ENCODE results near the gene DGKB. TPM values are rescaled to one million over a fixed set of nuclear protein-coding genes. Genes with fewer than 3 reads are reported as not detected.
A peak's percentile ranks its signal among the peaks of the same experiment; 100 is the strongest.

The DGKB gene
- total and polyA plus RNA-seq, 2 donors (not counting 1 experiment from before 2014, with no cell fraction given): 0.31 TPM; not detected in 1

- Histone ChIP-seq H3K9me3 (ENCODE audit: control insufficient read depth, insufficient read depth, low read depth, low read length) (no peaks in the 10 kb centered on the region), H3K27me3 (ENCODE audit: control insufficient read depth, insufficient read depth, low read length) (no peaks in the 10 kb centered on the region), H3K4me3 (replicated peaks in 1 of 4; ENCODE audit: control extremely low read depth in 1 of 4, insufficient read depth in 1 of 4, low read depth in 3 of 4, low read length in 4 of 4) (no peak overlapping the region), H3K4me1 (ENCODE audit: control insufficient read depth, extremely low read depth, insufficient read depth, low read length) (no peaks in the 10 kb centered on the region), H4K20me1 (ENCODE audit: control insufficient read depth, extremely low read depth, insufficient read depth, low read length) (no peaks in the 10 kb centered on the region), H3K27ac (ENCODE audit: insufficient read depth, low read length) (no peak overlapping the region), H3K4me2 (ENCODE audit: extremely low read depth, insufficient read depth, low read length) (no peak overlapping the region), H3K36me3 (ENCODE audit: control insufficient read depth, insufficient read depth, low read length) (no peaks in the 10 kb centered on the region), H2AFZ (ENCODE audit: low read length) (no peak overlapping the region), H3K79me2 (ENCODE audit: control insufficient read depth, insufficient read depth, low read length) (no peaks in the 10 kb centered on the region), H3K9ac (ENCODE audit: insufficient read depth, low read length) (no peak overlapping the region)
- DNase-seq (ENCODE audit: low read depth in 2 of 2): no peak
- TF ChIP-seq CTCF (conservative IDR thresholded peaks at IDR 0.05 in 1 of 2, IDR thresholded peaks at IDR 0.05 in 1 of 2; ENCODE audit: low read depth in 1 of 2, low read length in 2 of 2) (no peak), EZH2 (IDR thresholded peaks at IDR 0.05; ENCODE audit: low read length, missing control alignments) (no peak)
Measured at GRCh38 chr7:14340393-14341074, 562.0 kb downstream of the DGKB start.

GRCh38 chr7:14339861-14340260 lies 562.7 kb downstream of the DGKB start:
- H3K4me1 ChIP-seq (ENCODE audit: control insufficient read depth, extremely low read depth, insufficient read depth, low read length): no peaks in the 10 kb centered on the region
- DNase-seq (ENCODE audit: low read depth in 2 of 2): no peak
- no peaks in the 10 kb centered on the region for H3K27me3 ChIP-seq (ENCODE audit: control insufficient read depth, insufficient read depth, low read length)
- H3K9me3 ChIP-seq (ENCODE audit: control insufficient read depth, insufficient read depth, low read depth, low read length): no peaks in the 10 kb centered on the region
- H3K9ac ChIP-seq (ENCODE audit: insufficient read depth, low read length): no peak overlapping the region
- TF ChIP-seq EZH2 (IDR thresholded peaks at IDR 0.05; ENCODE audit: low read length, missing control alignments): no peak
- no peak overlapping the region for H3K4me2 ChIP-seq (ENCODE audit: extremely low read depth, insufficient read depth, low read length)
- H3K4me3 ChIP-seq (replicated peaks in 1 of 4; ENCODE audit: control extremely low read depth in 1 of 4, insufficient read depth in 1 of 4, low read depth in 3 of 4, low read length in 4 of 4): no peak overlapping the region
- H3K36me3 ChIP-seq (ENCODE audit: control insufficient read depth, insufficient read depth, low read length): no peaks in the 10 kb centered on the region
- H4K20me1 ChIP-seq (ENCODE audit: control insufficient read depth, extremely low read depth, insufficient read depth, low read length): no peaks in the 10 kb centered on the region
- no peaks in the 10 kb centered on the region for H3K79me2 ChIP-seq (ENCODE audit: control insufficient read depth, insufficient read depth, low read length)
- H3K27ac ChIP-seq (ENCODE audit: insufficient read depth, low read length): no peak overlapping the region
- no peak overlapping the region for H2AFZ ChIP-seq (ENCODE audit: low read length)

GRCh38 chr7:14336256-14336655 lies 566.3 kb downstream of the DGKB start:
- Histone ChIP-seq H3K27me3 (ENCODE audit: control insufficient read depth, insufficient read depth, low read length) (no peaks in the 10 kb centered on the region), H3K27ac (ENCODE audit: insufficient read depth, low read length) (no peak overlapping the region), H4K20me1 (ENCODE audit: control insufficient read depth, extremely low read depth, insufficient read depth, low read length) (no peaks in the 10 kb centered on the region), H3K4me3 (replicated peaks in 1 of 4; ENCODE audit: control extremely low read depth in 1 of 4, insufficient read depth in 1 of 4, low read depth in 3 of 4, low read length in 4 of 4) (no peak overlapping the region), H2AFZ (ENCODE audit: low read length) (no peak overlapping the region), H3K36me3 (ENCODE audit: control insufficient read depth, insufficient read depth, low read length) (no peaks in the 10 kb centered on the region), H3K4me2 (ENCODE audit: extremely low read depth, insufficient read depth, low read length) (no peak overlapping the region), H3K9ac (ENCODE audit: insufficient read depth, low read length) (no peak overlapping the region), H3K79me2 (ENCODE audit: control insufficient read depth, insufficient read depth, low read length) (no peaks in the 10 kb centered on the region), H3K9me3 (ENCODE audit: control insufficient read depth, insufficient read depth, low read depth, low read length) (no peaks in the 10 kb centered on the region), H3K4me1 (ENCODE audit: control insufficient read depth, extremely low read depth, insufficient read depth, low read length) (no peaks in the 10 kb centered on the region)
- peak in 1 of 2 donors; percentile 3 for DNase-seq (ENCODE audit: low read depth in 2 of 2)
- no peak for TF ChIP-seq CTCF (conservative IDR thresholded peaks at IDR 0.05 in 1 of 2, IDR thresholded peaks at IDR 0.05 in 1 of 2; ENCODE audit: low read depth in 1 of 2, low read length in 2 of 2)
- TF ChIP-seq EZH2 (IDR thresholded peaks at IDR 0.05; ENCODE audit: low read length, missing control alignments): no peak
